HG03039 (cell line): Measurements from ENCODE around the gene TRIM33.

Experiments
- ATAC-seq: cut with Tn5 transposase; IDR thresholded peaks from one replicate; pipeline ENCODE4 v1.9.1; 2021; ENCODE audit warnings: mild to moderate bottlenecking, moderate library complexity; ENCODE audit not compliant: unreplicated experiment

TRIM33 gene

GRCh38 chr1:114511032-114511785, at the start of gene TRIM33:
Gene TRIM33 (minus strand): TSS chr1:114511203. CDS start chr1:114511076, 127 bp downstream.
- ATAC-seq: peak; percentile 78

- no peak for ATAC-seq
Observed at GRCh38 chr1:114559356-114559755, 48.4 kb upstream of the TRIM33 start.

DNA sequence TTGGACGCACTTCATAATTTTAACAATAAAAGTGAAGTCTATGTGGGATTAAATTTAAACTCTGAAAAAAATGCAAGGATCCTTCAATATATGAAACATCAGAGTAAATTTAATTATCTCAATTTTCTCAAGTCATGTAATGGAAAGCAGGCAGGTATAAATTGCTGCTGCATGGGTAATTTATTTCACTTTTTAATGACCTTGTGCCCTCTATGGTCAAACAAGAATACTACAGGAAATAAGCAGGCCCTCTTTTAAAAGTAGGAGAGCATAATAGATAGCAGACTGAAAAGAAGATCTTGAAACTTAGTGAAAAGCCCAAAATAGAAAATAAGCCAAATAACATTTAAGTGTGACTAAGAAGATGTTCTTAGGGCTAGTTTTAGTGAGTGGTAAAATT, 47.5 kb upstream of the TRIM33 start:
- peak; percentile 71 for ATAC-seq

DNA sequence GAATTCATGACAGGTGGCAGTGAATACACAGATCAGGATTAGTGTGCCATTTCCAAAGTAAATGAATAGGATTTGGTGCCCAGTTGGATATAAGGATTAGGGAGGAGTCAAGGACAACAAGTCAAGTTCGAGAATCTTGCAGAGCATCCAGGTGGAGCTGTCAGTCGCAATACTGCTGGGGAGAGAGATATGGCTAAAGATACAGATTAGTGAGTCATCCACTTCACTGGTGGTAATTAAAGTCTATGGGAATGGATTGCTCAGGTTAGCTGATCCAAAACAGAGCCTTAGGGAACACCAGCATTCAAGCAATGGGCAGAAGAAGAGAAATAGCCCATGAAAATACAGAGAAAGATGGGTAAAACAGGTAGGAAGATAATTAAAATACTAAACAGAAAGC, 43.6 kb upstream of the TRIM33 start:
- no peak for ATAC-seq

DNA sequence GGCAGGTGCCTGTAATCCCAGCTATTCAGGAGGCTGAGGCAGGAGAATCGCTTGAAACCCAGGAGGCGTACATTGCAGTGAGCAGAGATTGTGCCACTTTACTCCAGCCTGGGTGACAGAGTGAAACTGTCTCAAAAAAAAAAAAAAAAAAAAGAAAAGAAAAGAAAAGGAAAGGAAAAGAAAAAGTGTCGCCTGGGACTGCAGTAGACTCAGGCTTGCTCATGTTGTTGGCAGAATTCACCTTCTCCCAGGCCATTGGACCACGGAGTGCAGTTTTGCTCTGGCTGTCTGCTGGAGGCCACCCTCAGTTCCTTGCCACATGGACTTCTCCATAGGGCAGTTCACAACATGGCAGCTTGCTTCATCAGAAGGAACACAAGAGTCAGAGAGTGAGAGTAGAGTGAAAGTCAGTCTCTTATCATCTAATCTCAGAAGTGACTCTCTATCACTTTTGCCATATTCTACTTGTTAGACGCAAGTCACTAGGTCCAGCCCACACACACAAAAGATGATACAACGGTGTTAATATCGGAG, 41.2 kb upstream of the TRIM33 start:
- no peak for ATAC-seq

DNA sequence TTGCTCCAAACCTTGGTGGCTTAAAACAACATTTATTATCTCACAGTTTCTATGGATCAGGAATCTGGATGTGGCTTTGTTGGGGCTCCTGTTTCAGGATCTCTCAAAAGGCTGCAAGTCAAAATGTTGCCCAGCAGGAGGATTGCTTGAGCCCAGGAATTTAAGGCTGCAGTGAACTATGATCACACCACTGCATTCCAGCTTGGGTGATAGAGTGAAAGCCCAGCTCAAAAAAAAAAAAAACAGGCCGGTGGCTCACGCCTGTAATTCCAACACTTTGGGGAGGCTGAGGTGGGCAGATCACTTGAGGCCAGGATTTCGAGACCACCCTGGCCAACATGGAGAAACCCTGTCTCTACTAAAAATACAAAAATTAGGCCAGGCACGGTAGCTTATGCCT, 40.4 kb upstream of the TRIM33 start:
- no peak for ATAC-seq

GRCh38 chr1:114550336-114550735, 39.3 kb upstream of the TRIM33 start:
- ATAC-seq: no peak

- no peak for ATAC-seq
Observed at GRCh38 chr1:114549137-114549536, 38.1 kb upstream of the TRIM33 start.

DNA sequence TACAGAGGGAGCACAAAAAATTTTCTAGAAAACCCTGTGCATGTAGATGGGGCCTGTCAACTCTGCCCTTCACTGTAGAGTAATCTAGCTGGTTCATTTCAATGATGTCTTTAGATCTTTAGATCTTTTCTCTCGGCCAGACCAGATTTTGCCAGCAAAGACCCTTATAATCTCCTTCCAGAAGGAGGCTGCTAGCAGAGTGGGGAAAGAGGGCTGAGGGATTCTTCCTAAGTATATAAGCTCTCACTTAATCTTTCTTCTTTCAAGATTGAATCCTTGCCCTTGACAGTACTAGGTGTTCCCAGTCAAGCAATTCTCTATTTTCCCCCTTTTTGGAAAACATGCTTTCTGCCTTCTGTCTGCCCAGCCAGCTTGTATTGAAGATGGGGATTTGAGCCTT, 36.1 kb upstream of the TRIM33 start:
- no peak for ATAC-seq

DNA sequence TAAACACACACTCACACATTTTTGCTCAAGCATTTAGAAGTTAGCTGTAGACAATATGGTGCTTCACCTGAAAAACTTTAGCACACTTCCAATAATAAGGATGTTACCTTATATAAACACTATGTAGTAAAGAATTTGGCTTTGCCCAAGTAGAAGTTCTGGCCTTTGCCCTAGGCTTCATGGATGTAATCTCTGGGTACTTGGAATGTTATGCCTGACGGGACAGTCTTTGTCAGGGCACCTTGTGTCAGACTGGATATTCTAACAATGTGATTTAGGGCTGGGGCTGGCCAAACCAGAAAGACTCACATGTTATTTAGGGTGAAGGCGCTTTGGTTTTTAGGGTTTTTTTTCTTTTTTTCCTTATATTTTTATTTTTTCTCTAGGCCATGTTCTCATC, 34.8 kb upstream of the TRIM33 start:
- no peak for ATAC-seq

GRCh38 chr1:114545315-114545714, 34.3 kb upstream of the TRIM33 start:
- no peak for ATAC-seq

GRCh38 chr1:114540821-114541220, 29.8 kb upstream of the TRIM33 start:
- no peak for ATAC-seq

GRCh38 chr1:114540272-114540671, 29.3 kb upstream of the TRIM33 start:
- ATAC-seq: no peak

DNA sequence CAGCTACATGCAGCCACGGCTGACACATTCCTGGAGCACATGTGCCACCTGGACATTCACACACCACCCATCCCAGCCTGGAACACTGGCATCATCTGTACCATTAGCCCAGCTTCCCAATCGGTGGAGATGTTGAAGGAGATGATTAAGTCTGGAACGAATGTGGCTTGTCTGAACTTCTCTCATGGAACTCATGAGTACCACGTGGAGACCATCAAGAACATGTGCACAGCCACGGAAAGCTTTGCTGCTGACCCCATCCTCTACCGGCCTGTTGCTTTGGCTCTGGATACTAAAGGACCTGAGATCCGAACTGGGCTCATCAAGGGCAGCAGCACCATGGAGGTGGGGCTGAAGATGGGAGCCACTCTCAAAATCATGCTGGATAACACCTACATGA, 25.0 kb upstream of the TRIM33 start:
- ATAC-seq: no peak

DNA sequence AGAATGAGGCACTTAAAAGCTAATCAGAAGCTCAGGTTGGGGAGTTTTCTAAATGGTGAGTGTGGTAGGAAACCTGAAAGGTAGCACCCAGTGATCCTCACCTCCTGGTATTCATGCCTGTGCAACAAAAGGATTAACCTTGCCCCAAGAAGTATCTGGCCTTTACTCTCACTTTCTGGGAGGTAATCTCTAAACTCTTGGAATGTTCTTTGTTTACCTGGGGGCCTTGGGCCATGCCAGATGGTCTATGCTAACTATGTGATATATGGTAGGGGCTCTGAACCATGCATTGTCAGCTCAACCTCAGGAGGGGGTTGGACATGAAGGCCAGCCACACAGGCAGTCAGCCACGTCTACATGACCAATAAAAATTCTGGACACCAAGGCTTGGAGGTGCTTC, 24.4 kb upstream of the TRIM33 start:
- ATAC-seq: no peak

DNA sequence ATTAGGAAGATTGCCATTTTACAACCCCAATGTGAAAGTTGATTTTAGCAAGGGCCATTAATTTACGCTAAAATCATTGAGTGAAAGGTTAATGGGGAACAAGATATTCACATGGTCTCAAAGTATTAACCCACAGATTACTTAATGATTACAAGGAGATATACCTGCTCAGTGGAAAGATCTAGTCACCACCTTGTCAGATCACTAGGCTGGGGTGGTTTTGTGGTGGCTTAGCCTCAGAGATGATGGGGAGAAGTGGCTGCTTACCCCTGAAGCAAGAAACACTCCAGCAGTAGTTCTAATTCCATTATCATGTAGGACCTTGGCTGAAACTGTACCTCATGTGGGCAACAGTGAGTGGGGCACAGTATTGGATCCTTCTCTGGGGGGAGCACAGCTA, 20.1 kb upstream of the TRIM33 start:
- no peak for ATAC-seq

- ATAC-seq: no peak
Observed at GRCh38 chr1:114530224-114530623, 19.2 kb upstream of the TRIM33 start.

- ATAC-seq: no peak
Observed at GRCh38 chr1:114524944-114525343, 13.9 kb upstream of the TRIM33 start.

DNA sequence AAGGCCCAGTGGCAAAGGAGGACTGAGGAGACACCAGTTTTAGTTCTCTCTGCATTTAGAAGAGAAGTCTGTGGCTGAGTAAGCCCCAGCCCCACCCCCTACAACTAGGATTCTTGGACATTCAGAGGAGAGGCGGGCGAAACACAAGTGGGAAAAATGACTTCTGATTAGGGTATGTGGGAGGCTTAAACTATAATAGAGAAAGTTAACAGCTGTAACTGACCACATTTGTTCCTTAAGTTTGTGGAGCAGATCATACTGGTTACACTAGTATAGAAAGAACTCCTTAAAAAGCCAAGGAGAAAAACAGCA, 11.2 kb upstream of the TRIM33 start:
- ATAC-seq: no peak

- ATAC-seq: no peak
Observed at GRCh38 chr1:114521396-114522263, 10.6 kb upstream of the TRIM33 start.

DNA sequence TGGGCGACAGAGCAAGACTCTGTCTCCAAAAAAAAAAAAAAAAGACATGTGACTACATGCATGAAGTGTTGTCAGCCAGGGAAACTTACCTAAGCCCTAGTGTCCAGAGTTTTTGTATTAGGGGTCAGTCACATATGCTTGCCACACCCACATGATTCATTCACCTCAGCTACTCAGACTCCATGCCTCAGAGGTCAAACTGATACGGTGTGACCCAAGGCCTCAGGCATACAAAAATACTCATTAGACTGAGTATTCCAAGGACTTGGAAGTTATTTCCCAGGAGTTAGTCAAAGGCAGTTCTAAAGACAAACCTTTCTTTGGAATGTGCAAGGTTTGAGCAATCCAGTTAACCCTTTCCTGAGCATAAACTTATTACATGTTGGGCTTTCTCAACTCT, 6.3 kb upstream of the TRIM33 start:
- ATAC-seq: no peak
